NCI-H82 treated with DMSO at 0.1 percent for 48 hours (cell line): ENCODE data around the gene MAP4K4.

Experiments
- DNase-seq: peaks from one replicate; lab custom pipeline; 2025; ENCODE audit not compliant: unreplicated experiment; lab: John Stamatoyannopoulos, UW

The MAP4K4 gene

GRCh38 chr2:101861382-101861781, 163.9 kb downstream of the MAP4K4 start:
- DNase-seq = no peak

GRCh38 chr2:101863534-101863933, 166.0 kb downstream of the MAP4K4 start:
- no peak for DNase-seq

GRCh38 chr2:101864426-101864825, 166.9 kb downstream of the MAP4K4 start:
- DNase-seq = no peak

GRCh38 chr2:101868525-101868924, 171.0 kb downstream of the MAP4K4 start:
- DNase-seq = no peak

GRCh38 chr2:101869527-101869926, 172.0 kb downstream of the MAP4K4 start:
- DNase-seq = no peak

- no peak for DNase-seq
Observed at GRCh38 chr2:101870444-101870843, 172.9 kb downstream of the MAP4K4 start.

- no peak for DNase-seq
Observed at GRCh38 chr2:101871480-101871879, 174.0 kb downstream of the MAP4K4 start.

- DNase-seq = no peak
Observed at GRCh38 chr2:101872480-101872879, 175.0 kb downstream of the MAP4K4 start.

GRCh38 chr2:101873543-101873942, 176.0 kb downstream of the MAP4K4 start:
- DNase-seq = no peak

- DNase-seq = no peak
Observed at GRCh38 chr2:101874069-101874468, 176.6 kb downstream of the MAP4K4 start.

- DNase-seq = no peak
Observed at GRCh38 chr2:101879466-101879865, 182.0 kb downstream of the MAP4K4 start.

GRCh38 chr2:101881131-101881530, 183.6 kb downstream of the MAP4K4 start:
- no peak for DNase-seq

- DNase-seq = no peak
Observed at GRCh38 chr2:101882769-101883307, 185.3 kb downstream of the MAP4K4 start.

GRCh38 chr2:101883860-101884259, 186.4 kb downstream of the MAP4K4 start:
- DNase-seq = peak; percentile 23

GRCh38 chr2:101884423-101884822, 186.9 kb downstream of the MAP4K4 start:
- DNase-seq = no peak

- no peak for DNase-seq
Observed at GRCh38 chr2:101887328-101887727, 189.8 kb downstream of the MAP4K4 start.

- no peak for DNase-seq
Observed at GRCh38 chr2:101889460-101890098, 192.1 kb downstream of the MAP4K4 start.

- no peak for DNase-seq
Observed at GRCh38 chr2:101892377-101892776, 194.9 kb downstream of the MAP4K4 start.

- DNase-seq = no peak
Observed at GRCh38 chr2:101893681-101894381, 196.3 kb downstream of the MAP4K4 start.

GRCh38 chr2:101895039-101895438, 197.5 kb downstream of the MAP4K4 start:
- no peak for DNase-seq

- no peak for DNase-seq
Observed at GRCh38 chr2:101895819-101896322, 198.4 kb downstream of the MAP4K4 start.

GRCh38 chr2:101897301-101897700, 199.8 kb downstream of the MAP4K4 start:
- no peak for DNase-seq
